IPS DF 6.9 (cell line): ENCODE measurements around the gene PRPF18.
A peak's percentile ranks its signal among the peaks of the same experiment; 100 is the strongest.

Experiments
- DNase-seq: peaks from one replicate; pipeline ENCODE4 v3.0.0-alpha.2; 2013; ENCODE audit warnings: low read depth, low spot score
- H3K27ac ChIP-seq: one replicate; pipeline ENCODE4 v1.5.1; 2013; ENCODE audit warnings: low read length, control low read depth
- H3K27me3 ChIP-seq: 2 replicates; pipeline ENCODE4 v1.6.1; 2013; ENCODE audit warnings: mild to moderate bottlenecking, low read length; ENCODE audit not compliant: control insufficient read depth, insufficient read depth
- H3K36me3 ChIP-seq: 2 replicates; pipeline ENCODE4 v1.6.1; 2013; ENCODE audit warnings: low read length; ENCODE audit not compliant: control insufficient read depth, insufficient read depth
- H3K4me1 ChIP-seq: 2 replicates; pipeline ENCODE4 v1.6.1; 2013; ENCODE audit warnings: low read length; ENCODE audit not compliant: control insufficient read depth, insufficient read depth
- H3K4me3 ChIP-seq: 2 replicates; pipeline ENCODE4 v1.5.1; 2013; ENCODE audit warnings: mild to moderate bottlenecking, low read length
- H3K9me3 ChIP-seq: 2 replicates; pipeline ENCODE4 v1.6.1; 2013; ENCODE audit warnings: low read length, inconsistent platforms; ENCODE audit not compliant: control insufficient read depth, insufficient read depth
- WGBS: extraction: QIAGEN DNeasy Blood & Tissue Kit; methylation state at CpG from one replicate; pipeline ENCODE4 v1.1.7; 2013; ENCODE audit warnings: mixed read lengths, missing lambda C conversion rate; ENCODE audit not compliant: insufficient read length, insufficient coverage; 5-methylcytosine and 5-hydroxymethylcytosine counted together

PRPF18 gene

DNA sequence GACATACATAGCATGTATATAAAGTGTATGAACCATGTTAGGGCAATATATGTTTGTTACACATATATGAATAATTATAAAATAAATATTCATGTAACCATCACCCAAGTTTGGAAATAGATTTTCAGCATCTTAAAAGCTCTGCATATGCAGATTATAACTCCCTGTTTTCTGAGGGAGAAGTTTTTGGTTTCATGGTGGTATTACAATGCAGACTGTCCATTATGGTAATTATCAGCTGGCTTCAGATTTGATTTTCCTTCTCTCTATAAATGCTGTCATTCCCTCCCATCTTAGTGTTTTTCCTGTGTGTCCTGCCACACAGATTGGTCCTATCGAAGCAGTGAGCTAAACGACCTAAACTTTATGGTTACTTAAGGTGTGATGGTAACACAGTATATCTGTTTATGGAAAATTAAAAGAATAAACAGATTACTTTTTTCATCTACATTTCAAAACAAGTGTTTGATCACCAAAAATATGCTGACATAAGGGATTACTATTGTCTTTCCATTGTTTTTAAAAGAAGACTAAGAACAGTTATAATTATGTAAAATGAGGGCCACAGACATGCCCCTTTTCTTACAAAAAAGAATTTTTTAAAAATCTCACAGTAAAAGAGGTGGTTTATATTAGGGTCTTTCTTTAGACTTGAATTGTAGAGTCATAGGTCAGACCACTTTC lies 17.7 kb downstream of the PRPF18 start:
- H3K4me1 ChIP-seq = no peaks in the 10 kb centered on the region
- no peaks in the 10 kb centered on the region for H3K27me3 ChIP-seq
- H3K4me3 ChIP-seq = no peak overlapping the region
- no CpG with 5 or more reads among the region's 2 CpGs for WGBS
- DNase-seq = no peak
- no peaks in the 10 kb centered on the region for H3K9me3 ChIP-seq
- H3K27ac ChIP-seq = no peak overlapping the region
- H3K36me3 ChIP-seq = no peaks in the 10 kb centered on the region; the same call in 1 of the 2 replicates

DNA sequence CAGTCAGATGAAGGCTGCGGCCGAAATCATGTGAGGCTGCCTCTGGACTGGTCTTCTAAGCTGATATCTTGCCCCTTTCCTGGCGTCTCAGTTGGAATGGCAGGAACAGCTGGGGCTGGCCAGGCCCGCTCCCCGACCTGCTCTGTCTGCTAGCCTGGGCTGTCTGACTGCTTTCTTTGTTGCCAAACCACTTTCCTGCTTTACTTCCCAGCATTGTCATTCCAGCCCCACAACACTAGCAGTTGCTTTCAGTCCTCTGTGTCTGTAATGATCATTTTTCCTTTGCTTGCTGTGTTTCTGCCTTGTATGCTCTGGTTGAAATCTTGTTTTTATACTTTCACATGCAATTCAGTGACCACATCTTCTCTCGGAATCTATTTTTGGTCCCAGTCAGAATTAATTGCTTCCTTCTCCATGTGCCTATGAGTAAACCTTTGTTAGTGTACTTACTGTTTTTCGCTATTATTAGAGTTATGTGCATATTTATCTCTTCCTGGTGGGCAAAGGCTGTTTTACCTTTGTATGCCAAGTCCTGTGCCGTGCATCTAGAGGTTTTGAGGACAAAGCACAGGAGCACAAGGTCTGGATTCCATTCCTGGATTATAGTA lies 21.6 kb downstream of the PRPF18 start:
- no CpG with 5 or more reads among the region's 8 CpGs for WGBS
- no peaks in the 10 kb centered on the region; the same call in 1 of the 2 replicates for H3K36me3 ChIP-seq

DNA sequence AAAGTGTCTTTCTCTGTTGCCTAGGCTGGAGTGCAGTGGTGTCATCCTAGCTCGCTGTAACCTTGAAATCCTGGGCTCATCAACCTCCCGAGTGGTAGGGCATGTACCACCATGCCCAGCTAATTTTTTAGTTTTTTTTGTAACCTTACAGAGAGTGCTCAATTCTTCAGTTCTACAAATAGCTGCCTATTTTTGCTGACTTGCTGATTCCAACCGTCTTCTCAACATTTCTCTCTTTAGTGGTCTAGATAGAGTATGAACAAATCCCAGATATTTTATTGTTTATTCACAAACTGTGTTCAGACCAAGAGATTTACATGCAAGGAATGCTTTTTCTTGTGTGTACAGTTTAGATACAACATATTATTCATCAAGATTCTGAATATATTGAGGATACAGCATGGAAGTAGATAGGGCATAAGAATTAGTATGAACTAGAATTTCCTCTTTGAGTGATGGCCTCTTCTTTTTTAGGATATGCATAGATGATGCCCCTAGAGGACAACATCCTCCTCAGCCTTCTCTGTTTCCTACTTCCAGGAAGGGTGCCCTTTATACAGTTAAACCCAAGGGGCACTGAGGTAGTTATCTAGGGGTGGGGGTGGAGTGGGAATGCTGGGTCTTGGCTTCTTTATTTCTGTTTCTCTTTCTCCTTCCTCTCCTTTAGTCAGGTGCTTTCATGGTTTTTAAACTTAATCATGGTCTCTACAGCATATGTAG lies 26.0 kb downstream of the PRPF18 start:
- no peaks in the 10 kb centered on the region for H3K27me3 ChIP-seq
- no peak overlapping the region for H3K4me3 ChIP-seq
- H3K9me3 ChIP-seq = no peaks in the 10 kb centered on the region
- no peaks in the 10 kb centered on the region; the same call in 1 of the 2 replicates for H3K36me3 ChIP-seq
- no peak for DNase-seq
- H3K4me1 ChIP-seq = no peaks in the 10 kb centered on the region
- WGBS = no CpG with 5 or more reads among the region's 3 CpGs
- no peak overlapping the region for H3K27ac ChIP-seq

More for the DNA sequence above, 21.6 kb downstream of the PRPF18 start:
- Histone ChIP-seq H3K27ac (no peak overlapping the region), H3K4me3 (no peak overlapping the region; the same call in 1 of the 2 replicates), H3K4me1 (no peaks in the 10 kb centered on the region), H3K9me3 (no peaks in the 10 kb centered on the region), H3K27me3 (no peaks in the 10 kb centered on the region)
- no peak for DNase-seq

DNA sequence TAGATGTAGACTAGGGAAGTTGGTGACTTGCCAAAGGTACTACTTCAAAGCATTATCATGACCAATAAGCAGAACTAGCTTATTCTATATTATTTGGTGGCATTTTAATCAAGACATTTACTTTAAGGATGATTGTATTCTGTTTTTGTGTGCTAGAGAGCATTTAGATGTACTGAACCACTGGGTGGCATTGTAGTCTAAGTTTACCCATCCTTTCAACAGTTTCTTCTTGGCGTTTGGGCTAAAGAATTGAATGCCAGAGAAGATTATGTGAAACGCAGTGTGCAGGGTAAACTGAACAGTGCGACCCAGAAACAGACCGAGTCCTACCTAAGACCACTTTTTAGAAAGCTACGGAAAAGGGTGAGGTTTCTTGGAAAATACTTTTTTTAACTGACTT lies 26.8 kb downstream of the PRPF18 start:
- Histone ChIP-seq H3K27ac (no peak overlapping the region), H3K9me3 (no peaks in the 10 kb centered on the region), H3K4me3 (no peak overlapping the region), H3K36me3 (no peaks in the 10 kb centered on the region; the same call in 1 of the 2 replicates), H3K4me1 (no peaks in the 10 kb centered on the region), H3K27me3 (no peaks in the 10 kb centered on the region)
- no CpG with 5 or more reads among the region's 5 CpGs for WGBS
- no peak for DNase-seq

DNA sequence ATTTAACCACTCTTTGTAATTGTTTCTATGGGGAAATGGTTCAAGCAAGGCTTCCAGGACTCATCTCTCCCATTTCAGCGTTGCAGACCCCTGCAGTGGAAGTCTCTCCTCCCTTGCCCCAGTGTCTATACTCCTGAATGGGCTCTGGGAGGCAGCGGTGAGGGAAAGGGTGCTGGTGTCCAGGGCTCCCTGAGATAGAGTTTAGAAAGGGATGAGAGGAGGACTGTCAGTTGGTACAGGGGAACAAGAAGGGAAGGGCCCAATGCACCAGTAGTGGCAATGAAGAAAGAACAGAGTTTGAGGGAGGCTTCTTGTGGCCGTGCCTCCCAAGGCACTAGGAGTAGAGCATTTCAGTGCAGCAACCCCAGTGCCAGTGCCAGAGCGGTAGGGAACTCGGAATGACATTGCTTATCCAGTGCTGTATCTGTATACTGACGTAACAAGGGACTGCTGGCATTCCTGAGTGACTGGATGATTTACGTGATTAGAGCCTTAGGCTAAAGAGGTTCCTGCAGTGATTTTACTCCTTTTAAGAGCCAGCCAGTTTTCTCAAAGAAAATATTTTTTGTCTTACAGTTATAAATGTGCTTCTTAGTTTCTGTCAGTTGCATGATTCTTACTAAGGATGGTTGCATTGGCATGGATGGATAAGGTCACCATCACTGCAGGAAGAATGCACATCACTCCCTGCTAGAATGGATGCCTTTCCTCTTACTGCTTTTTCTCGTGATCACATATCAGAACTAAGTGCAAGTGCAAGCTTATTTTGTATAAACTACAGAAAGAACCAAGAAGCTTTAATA lies 28.0 kb downstream of the PRPF18 start:
- no peak overlapping the region for H3K4me3 ChIP-seq
- no peaks in the 10 kb centered on the region for H3K9me3 ChIP-seq
- no peaks in the 10 kb centered on the region for H3K4me1 ChIP-seq
- H3K36me3 ChIP-seq = no peaks in the 10 kb centered on the region; the same call in 1 of the 2 replicates
- H3K27ac ChIP-seq = no peak overlapping the region
- no peaks in the 10 kb centered on the region for H3K27me3 ChIP-seq
- DNase-seq = peak; percentile 9
- WGBS = no CpG with 5 or more reads among the region's 8 CpGs

DNA sequence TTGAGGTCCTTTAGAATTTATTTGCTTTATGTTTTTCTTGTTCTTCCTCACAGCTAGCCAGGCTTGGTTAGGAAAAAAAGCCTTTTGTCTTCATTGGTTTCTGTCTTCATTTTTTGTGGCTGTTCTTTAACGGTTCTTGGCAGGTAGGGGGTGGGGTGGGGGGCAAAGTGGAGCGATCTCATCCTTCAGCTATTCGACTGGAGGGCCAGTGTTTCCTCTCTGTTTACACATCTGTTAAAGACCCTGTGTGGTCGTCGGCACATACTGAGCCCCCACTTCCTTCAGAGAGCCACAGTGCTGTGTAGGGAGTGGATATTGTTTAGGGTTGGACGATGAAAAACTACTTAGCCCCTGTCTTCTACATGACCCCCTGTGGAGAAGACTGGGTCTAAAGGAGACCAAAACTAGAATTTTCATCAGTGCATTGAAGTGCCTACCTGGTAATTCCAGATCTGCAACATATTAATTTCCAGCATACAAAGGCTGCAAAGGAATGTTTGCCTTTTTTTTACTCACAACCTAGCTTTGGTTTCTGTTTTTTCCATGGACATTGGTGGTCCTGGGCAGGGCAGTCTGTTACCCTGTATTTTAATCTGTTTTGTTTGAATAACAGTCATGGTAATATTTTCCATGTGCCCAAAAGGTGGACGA lies 29.0 kb downstream of the PRPF18 start:
- Histone ChIP-seq H3K4me1 (no peaks in the 10 kb centered on the region), H3K36me3 (no peaks in the 10 kb centered on the region), H3K4me3 (no peak overlapping the region), H3K27me3 (no peaks in the 10 kb centered on the region), H3K27ac (no peak overlapping the region), H3K9me3 (no peaks in the 10 kb centered on the region)
- WGBS = no CpG with 5 or more reads among the region's 7 CpGs
- peak; percentile 25 for DNase-seq

- no peak for DNase-seq
- Histone ChIP-seq H3K27ac (no peak overlapping the region), H3K4me3 (no peak overlapping the region), H3K36me3 (no peaks in the 10 kb centered on the region), H3K9me3 (no peaks in the 10 kb centered on the region), H3K4me1 (no peaks in the 10 kb centered on the region), H3K27me3 (no peaks in the 10 kb centered on the region)
- no CpG with 5 or more reads among the region's 4 CpGs for WGBS
Observed at GRCh38 chr10:13617116-13617515, 30.4 kb downstream of the PRPF18 start.

DNA sequence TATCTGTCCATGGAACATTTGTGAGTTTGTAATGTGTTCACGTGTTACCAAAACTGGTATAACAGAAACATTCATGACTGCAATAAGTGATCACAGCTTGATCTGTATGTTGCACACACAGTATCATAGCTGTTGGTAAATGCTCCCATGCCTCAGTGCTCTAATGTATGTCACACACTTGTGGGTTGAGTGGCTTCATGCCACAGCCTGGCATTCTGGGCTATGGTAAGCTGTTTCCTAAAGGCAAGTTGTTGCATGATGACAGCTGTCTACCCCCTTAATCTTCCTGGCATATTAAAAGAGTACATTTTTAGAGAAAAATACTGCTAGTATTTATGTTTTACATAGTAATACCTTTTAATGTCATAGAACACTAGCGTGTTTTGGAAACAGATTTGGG lies 35.2 kb downstream of the PRPF18 start:
- Histone ChIP-seq H3K4me1 (no peaks in the 10 kb centered on the region), H3K27ac (no peak overlapping the region), H3K36me3 (no peaks in the 10 kb centered on the region), H3K9me3 (no peaks in the 10 kb centered on the region), H3K4me3 (no peak overlapping the region), H3K27me3 (no peaks in the 10 kb centered on the region)
- WGBS = no CpG with 5 or more reads among the region's 2 CpGs
- no peak for DNase-seq

- H3K27me3 ChIP-seq = no peaks in the 10 kb centered on the region
- no peak for DNase-seq
- H3K4me1 ChIP-seq = no peaks in the 10 kb centered on the region; the same call in 1 of the 2 replicates
- H3K27ac ChIP-seq = no peak overlapping the region
- no peaks in the 10 kb centered on the region for H3K36me3 ChIP-seq
- WGBS = no CpG with 5 or more reads among the region's 1 CpG
- no peaks in the 10 kb centered on the region for H3K9me3 ChIP-seq
- H3K4me3 ChIP-seq = no peak overlapping the region
Observed at GRCh38 chr10:13624630-13625029, 37.9 kb downstream of the PRPF18 start.
